Renal cortex interstitium (tissue), 15 donors: ENCODE data around the gene OR2T29. TPM values are rescaled to one million over a fixed set of nuclear protein-coding genes. Genes with fewer than 3 reads are reported as not detected.
"Not testable (repeated sequence)": the region's sequence is repeated elsewhere in the genome, so short reads cannot be mapped to it uniquely, and the experiment has no call there.

Experiments
- DNase-seq, 11 donors: peaks; one replicate each; pipeline ENCODE4 v3.0.0-alpha.2; 2013; ENCODE audit warnings: low read depth in 9 of 11, low spot score in 4 of 11; ENCODE audit errors: extremely low read depth in 1 of 11
- long read RNA-seq, 16 experiments: transcript quantifications; one replicate each; lab custom pipeline, GENCODE V29; 2026
- polyA plus RNA-seq, 3 donors: library from polyadenylated mRNA; unstranded; fragments of 120-200 nt; gene quantifications; one replicate each; pipeline ENCODE4 v1.2.1, GENCODE V29; 2013; ENCODE audit not compliant: insufficient read length in 3 of 3

OR2T29 gene, protein sequence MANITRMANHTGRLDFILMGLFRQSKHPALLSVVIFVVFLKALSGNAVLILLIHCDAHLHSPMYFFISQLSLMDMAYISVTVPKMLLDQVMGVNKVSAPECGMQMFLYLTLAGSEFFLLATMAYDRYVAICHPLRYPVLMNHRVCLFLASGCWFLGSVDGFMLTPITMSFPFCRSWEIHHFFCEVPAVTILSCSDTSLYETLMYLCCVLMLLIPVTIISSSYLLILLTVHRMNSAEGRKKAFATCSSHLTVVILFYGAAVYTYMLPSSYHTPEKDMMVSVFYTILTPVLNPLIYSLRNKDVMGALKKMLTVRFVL
- not detected for polyA plus RNA-seq
- long read RNA-seq, donor 1: 0 reads
- long read RNA-seq, donor 2, partial matches to known transcripts: 0 of 1 reads
- long read RNA-seq, donor 2, other reads (novel, unspliced or antisense): 0 of 1 reads
- long read RNA-seq, donor 3: 0 reads
- long read RNA-seq, donor 4: 0 reads
- long read RNA-seq, donor 5: 0 reads
- long read RNA-seq, donor 6: 0 reads
- long read RNA-seq, donor 7: 0 reads
- long read RNA-seq, donor 8: 0 reads
- long read RNA-seq, donor 9: 0 reads
- long read RNA-seq, donor 10: 0 reads
- long read RNA-seq, donor 11: 0 reads
- long read RNA-seq, donor 12: 0 reads
- long read RNA-seq, donor 13, partial matches to known transcripts: 0 of 1 reads
- long read RNA-seq, donor 13, other reads (novel, unspliced or antisense): 0 of 1 reads
- long read RNA-seq, donor 14: 0 reads
- long read RNA-seq, donor 15: 0 reads
- long read RNA-seq, donor 16: 0 reads

GRCh38 chr1:248562672-248563071, at the start of gene OR2T29:
Gene OR2T29, minus strand, starts transcription at chr1:248562772. Its CDS starts 3,281 bp downstream, at chr1:248559491.
- DNase-seq: not testable (repeated sequence)

DNA sequence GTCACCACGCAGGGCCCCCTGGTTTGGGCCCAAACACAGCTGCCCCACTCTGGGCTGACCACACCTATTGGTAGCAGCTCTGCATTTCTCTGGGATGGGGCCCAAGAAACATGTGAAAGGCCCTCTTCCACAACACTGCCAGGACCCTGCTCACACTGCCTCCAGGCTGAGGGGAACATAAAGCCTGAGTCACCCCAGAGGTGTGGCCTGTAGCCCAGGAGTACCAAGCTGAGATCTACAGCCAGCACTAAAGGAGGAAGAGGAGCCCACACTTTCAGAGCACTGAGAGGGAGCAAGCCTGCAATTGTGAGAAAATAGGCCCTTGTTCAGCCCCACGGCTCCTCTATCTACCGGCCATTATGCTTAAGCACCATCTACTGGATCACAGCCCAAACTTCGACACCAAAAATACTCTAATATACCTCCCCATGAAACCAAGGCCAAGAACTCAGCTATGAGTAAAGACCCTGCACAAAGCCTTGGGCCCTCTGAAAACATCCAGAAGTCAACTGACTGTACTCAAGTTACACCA, 49.4 kb upstream of the OR2T29 start:
- DNase-seq: no peak

DNA sequence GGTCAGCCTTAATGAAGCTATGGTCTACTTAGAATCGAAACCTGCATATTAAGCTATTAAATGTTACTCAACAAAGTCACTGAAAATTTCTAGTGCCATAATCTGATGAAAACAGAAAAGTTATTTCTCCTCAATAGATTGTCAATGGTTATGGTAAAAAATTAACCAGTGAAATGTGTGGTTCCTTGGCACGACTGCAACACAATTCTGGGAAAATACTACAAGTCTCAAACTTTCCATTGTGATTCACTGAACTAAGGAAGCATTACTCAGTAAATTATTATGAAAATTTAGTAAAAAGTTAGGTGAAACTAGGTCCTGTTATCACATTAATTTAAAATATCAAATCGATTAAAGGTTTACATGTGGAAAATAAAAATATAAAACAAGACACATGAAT, 47.7 kb upstream of the OR2T29 start:
- DNase-seq: no peak

DNA sequence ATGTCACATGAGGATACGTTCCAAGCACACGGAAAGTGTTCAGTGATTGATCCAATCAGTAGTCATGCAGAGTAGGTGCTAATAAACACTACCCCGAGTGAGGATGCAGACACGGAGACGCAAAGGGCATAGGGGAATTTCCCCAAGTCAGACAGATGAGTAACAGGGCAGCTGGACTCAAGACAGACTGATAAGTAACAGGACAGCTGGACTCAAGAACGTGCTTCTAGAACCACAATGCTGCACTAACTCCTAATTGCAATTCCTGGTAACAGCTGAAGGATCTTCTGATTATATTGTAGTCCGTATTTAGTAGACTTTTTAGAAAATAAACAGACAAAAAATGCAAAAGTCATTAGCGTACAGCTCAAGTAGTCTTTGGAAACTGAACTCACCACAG, 36.8 kb upstream of the OR2T29 start:
- no peak for DNase-seq

DNA sequence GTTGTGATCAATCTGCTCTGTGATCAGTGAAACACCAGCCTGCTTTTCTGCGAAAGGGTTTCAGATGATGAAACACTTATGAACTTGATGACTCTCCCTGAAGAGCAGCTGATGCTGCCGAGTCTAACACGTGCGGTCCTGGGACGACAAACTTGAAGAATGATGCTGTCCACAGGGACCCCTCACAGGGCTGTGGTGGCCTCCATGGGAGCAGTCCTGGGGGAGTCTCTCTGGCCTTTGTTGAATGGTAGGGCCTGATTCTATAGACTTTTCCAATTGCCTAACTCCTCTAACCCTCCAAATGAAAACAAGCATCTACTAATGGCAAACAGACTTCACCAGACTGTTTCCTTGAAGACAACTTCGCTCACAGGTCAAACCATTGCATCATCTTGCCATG, 35.0 kb upstream of the OR2T29 start, which contains the start of gene OR2T10:
Gene OR2T10 (minus strand): TSS at position 112 of the 400 bp plus-strand sequence. CDS start 3,932 bp downstream, outside the sequence.
- DNase-seq: no peak

DNA sequence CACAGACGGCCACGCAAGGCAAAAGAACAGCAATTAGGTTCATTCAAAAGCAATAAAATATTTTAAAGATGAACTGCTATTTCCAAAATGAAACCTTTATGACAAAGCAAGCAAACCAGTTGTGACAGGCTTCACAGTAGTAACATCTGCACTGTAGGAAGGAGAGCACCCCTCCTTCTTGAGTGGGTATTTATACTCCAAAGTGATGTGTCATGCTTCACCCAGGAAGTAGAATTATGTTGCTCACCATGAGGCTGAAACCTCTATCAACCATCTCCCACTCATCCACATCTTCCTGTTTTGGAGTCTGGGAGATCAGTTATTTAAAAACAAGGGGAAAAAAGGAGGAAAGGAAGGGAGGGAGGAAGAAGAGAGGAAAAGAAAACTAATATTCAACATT, 34.0 kb upstream of the OR2T29 start:
- DNase-seq: no peak

- DNase-seq: no peak
These were observed 30.7 kb upstream of the OR2T29 start for GRCh38 chr1:248593226-248593625.

DNA sequence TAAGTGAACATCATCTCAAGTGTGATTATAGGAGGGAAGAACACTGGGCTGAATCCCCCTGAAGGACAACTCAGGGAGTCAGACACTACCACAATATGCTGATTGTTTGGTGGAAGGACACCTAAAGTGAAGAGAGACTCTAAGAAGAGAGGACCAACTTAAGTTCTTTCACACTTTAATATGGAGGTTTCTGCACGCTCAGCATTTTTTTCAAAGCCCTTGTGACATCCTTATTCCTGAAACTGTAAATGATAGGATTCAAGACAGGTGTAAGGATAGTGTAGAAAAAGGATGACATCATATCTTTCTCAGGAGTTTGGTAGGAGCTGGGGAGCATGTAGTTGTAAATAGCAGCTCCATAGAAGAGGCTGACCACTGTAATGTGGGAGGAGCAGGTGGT, 30.1 kb upstream of the OR2T29 start:
- no peak for DNase-seq

- no peak for DNase-seq
These were observed 27.5 kb upstream of the OR2T29 start for GRCh38 chr1:248590055-248590454.

- no peak for DNase-seq
These were observed 26.8 kb upstream of the OR2T29 start for GRCh38 chr1:248589334-248589733.

DNA sequence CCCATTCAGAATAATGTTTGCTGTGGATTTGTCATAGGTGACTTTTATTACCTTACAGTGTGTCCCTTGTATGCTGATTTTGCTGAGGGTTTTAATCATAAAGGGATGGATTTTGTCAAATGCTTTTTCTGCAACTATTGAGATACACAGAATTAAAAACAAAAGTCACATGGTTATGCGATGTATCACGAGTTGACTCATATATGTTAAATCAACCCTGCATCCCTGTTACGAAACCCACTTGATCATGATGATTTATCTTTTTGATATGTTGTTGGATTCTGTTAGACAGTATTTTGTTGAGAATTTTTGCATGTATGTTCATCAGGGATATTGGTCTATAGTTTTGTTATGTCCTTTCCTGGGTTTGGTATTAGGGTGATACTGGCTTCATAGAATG, 22.7 kb upstream of the OR2T29 start:
- no peak for DNase-seq

DNA sequence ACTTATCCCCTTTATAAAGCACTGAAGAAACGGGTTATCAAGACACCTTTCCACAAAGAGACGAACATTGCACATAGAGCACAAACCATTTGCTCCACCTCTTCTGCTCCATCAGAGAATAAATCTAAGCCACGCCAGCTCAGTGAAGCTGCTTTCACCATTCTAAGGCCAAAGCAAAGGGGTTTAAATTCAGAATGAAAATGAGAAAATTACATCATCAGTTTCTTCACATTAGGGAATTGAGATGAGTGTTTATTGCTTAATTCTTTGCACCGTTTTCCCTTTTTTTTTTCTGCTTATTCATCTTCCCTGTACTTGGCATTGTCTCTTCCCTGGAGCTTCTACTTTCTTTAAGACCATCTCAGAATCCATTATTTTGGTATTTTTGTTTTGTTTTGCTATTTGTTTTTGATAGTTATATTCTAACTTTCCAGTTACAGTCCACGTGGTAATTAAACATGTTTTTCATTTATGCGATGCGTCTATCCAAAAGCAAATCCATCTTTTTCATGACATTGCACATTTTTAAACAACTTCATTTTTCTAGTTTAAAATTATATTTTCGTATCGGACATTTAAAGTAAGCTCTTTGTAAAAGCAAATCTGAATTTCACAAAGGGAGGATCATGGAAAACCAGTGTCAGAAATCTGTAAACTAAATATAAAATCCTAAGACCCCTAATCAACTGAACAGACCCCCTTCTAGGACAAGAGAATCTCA, 13.8 kb upstream of the OR2T29 start:
- no peak for DNase-seq

GRCh38 chr1:248574657-248575056, 12.1 kb upstream of the OR2T29 start, which contains the start of gene OR2T34:
Gene OR2T34, minus strand, starts transcription at chr1:248574757. Its CDS starts 0 bp downstream, at chr1:248574757.
- not testable (repeated sequence) for DNase-seq

GRCh38 chr1:248573856-248574255, 11.3 kb upstream of the OR2T29 start:
- not testable (repeated sequence) for DNase-seq

DNA sequence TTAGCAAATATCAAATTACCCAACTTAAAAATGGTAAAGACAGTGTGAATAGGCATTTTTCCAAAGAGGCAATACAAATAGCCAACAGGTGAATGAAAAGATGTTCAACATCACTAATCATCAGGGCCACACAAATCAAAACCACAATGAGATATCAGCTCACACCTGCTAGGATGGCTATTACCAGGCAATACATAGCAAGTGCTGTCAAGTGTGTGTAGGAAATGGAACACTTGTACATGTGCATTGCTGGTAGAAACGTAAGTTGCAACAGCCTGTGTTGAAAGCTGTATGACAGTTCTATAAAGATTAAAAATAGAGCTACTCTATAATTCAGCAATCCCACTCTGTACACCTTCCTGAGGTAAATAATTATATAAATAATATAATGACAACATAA, 9.5 kb upstream of the OR2T29 start:
- DNase-seq: not testable (repeated sequence)

GRCh38 chr1:248570811-248571210, 8.2 kb upstream of the OR2T29 start:
- not testable (repeated sequence) for DNase-seq

DNA sequence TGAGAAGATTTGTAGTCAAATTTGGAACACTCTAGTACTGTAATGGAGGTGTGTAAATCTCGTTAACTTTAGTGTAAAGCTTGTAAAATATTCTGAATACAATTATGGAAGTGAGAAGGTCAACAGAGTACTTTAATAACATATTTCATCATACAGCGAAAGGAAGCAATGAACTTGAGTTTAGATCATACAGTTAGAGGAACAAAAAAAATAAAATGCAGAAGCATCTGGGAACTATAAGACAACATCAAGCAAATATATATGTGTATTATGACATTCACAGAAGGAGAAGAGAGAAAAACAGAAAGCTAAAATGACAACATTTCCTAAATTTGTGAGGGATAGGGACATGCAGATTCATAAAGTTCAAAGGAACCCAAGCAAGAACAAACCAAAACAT, 6.5 kb upstream of the OR2T29 start:
- not testable (repeated sequence) for DNase-seq

DNA sequence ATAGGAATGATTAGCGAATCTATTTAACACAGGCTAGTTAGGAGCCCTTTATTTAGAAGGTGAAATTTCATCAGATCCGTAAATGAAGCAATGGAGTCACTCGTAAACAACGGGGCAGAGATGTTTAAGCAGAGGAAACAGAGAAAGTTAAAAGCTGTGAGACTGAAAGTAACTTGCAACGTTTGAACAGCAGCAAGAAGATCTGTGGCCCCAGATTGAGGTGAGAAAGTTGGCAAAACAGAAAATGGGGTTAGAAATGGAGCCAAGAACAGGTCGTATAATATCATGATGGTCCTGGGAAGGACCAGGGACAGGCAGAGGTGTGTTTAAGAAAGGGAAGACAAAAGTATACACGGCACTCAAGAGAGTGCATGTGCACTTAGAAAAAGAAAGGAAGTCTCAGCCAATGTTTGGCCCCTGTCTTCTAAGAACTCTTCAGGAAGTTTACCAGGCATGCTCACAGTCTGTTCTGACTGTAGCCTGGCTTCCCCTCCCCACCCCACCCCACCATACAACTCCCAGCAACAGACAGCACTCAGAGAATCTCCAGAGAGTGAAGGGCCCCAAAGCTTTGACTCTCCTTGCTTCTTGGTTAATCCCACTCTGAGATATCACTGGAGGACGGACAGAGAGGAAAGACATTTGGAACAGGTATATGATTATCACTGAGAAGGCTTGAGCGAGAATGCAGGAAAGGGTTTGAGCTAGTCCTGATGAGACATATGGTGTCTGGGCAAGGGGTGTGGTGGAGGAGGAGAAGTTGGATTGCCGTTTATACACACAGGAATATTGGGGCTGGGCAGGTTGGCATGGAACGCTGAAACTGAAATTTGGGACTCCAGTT, 3.2 kb upstream of the OR2T29 start:
- DNase-seq: not testable (repeated sequence)
